ENCODE results near the gene KIAA1755.

The KIAA1755 gene

DNA sequence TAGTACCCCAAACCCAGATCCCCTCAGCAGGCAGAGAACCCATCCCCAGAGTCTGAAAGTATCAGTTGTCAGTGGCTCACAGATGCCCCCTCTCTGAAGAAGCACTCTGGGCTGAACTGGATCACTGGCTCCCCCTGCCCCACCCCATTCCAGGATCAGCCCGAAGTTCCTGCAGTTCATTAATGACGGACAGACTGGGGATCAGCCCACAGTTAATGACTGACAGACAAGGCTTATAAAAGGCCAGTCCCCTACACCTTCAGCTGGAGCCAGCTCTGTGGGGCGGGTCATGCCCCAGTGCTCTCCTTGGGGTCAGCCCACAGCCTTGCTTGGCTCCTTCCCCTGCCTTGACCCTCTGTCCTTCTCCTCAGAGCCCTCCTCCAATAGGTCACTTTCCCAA lies 21.7 kb downstream of the KIAA1755 start:
- DNase-seq: no peak

DNA sequence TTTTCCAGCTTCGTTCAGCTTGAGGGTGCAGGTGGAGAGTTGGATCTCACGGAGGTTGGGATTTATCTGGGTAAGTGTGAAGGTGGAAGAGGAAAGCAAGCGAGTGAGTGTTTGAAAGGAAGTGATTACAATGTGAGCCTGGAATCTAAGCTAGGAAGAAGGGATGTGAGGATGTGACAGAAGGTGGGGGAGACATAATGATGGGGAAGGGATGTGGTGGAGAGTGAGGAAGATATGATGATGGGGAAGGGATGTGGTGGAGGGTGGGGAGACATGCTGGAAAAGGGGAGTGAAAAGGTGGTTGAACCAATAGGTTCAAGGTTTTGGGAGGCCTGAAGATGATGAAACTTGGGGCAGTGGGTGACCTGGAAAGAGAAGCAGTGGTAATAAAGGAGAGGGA lies 23.2 kb downstream of the KIAA1755 start:
- no peak for DNase-seq

DNA sequence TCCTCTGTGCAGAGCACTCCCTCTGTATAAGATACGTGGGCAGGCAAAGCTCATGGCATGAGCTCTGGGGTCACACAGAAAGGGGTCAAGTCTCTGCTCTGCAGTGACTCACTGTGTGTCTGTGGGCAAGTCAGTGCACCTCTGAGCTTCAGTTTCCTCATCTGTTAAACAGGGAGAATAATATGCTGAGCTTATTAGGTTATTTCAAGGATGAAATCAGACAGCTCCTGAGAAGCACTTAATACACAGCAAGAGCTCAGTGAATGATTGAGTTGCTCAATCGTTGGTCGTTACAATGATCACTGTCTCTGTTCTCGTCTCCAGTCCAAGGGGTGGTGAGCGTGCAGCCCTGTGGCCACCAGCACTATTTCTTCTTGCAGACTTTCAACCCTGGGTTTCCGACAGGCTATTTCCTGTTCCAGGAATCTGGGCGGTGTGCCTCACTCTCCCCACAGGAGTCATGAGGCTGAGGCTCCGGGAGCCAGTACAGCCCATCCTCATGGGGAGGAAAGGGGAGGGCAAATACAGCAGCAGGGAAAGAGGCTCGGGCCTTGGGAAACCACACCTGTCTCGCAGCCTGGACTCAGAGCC lies 28.9 kb downstream of the KIAA1755 start:
- DNase-seq: peak; percentile 55

DNA sequence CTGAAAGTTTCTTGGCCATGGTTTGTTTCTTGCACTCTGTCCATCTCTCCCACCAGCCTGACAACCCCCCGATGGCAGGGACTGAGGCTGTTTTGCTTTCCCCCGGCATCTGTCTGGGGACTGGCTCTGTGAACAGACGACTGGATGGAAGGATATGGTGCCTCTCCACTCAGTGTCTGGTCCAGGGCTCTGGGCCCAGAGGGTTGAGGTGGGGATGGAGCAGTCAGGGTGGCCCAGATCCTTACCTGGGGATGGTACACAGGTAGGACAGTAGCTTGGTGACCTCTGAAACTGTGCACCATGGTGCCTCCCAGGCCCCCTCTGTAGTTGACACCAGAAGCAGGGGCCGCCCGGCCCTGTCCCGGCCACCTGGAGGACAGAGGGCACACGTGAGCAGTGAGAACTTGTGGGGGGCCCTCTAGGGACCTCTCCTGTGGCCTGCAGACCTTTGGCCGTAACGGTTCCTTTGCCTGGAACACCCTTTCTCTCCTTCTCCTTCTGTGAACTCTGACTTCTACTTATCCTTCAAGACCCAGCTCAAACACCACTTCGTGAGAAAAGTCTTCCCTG lies 29.5 kb downstream of the KIAA1755 start:
- no peak for DNase-seq

DNA sequence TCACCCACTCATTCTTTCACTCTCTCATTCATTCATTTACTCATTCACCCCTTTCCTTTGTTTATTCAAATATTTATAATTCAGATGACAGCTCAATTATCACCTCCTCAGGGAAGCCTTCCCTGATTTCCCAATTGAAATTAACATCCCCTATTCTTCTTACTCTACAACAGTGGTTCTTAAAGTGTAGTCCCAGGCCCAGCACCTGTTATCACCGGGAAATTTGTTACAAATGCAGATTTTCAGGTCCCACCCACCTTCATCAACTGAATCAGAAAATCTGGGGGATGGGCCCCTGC lies 30.3 kb downstream of the KIAA1755 start:
- DNase-seq: no peak

DNA sequence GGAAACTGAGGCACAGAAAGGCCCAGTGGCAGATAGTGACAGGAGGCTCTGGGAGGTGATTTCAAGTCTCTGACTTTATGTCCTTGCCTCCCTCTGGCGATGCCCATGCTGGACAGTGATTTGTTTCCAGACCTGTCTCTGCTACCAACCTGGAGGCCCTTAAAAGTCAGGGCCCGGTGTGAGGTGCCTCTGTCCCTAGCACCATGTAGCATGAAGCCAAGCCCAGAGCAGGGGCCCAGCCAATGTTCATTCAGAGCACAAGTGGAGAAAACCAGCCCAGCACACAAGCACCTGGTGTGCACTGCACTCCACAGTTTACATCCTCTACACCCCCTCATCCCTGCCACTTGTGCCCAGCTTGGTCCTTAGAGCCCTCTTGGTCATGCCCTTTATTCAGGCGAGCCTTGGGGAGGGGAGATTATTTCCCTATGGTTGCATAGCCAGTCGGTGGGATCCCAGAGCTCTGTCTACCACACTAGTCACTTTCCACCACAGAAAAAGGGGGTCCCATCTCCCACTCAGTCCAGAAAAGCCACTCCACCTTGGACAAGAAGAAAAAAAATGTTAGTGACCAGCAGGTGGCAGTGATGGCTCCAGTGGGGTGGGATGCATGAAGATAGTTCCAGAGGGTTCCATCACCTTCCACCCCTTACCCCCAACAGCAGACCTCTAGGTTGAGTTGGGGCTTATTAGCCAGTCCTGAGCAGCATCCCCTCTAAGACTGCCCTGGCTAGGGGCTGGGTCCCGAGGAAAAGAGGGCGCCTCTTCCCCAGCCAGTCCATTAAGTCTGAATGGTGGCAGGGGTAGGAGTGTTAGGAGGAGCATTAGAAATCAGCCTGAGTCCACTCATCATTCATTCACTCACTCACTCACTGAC lies 30.9 kb downstream of the KIAA1755 start:
- peak; percentile 32 for DNase-seq

DNA sequence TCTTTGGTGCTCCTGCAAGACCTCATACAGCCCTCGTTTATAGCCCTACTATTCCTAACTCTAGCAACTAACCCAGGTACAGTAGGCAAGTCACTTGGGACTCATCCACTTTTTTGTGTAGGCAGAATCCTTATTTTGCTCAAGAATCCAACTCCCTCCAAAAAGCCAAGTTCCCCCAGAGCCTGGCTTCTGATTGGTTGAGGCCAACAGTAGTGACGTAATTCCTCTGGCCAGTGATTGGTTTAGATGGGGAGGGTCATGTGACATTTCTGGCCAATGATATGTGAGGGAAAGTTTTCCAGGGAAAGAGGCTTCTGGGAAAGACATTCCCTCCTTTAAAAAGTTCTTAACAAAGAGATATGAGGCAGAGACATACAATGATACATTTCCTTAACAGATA lies 32.1 kb downstream of the KIAA1755 start:
- DNase-seq: no peak

DNA sequence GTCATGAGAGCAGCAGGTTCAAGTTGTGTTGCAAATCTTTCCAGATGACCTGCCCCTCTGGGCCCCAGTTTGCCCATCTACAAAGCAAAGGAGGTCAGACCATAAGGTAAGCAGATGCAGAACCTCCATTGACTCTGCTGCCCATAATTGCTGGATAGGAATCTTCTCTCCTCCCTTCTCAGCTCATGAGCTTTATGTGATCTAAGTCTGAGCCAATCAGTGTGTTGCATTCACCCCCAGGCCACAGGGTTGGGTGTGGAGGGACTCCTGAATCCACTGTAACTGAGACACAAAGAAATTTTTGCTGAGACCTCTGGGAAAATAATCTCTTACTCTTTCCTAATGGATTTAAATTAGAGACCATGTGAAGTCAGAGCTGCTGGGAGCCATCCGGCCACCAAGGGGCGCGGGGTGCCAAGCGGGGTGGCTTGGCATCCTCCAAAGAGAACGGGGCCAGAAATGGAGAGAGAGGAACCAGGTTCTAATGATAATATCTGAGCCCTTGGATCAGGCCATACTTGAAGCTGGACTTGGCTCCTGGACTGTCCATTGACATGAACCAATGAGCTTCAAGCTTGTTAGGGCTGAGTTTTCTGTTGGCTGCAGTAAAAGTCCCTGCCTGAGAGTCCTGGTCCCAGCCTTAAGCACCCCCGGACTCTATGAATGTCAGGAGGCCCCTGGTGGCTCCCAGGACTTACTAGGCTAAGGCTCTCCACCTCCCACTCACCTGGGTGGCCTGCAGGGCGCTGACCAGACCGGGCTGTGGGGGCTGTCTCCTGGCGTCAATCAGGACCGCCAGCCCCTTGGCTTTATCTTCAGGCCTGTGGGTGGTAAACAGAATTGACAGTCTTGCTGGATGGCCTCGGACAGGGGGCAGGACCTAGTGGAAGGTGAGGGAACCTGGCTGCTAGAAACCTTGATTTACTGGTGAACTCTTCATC lies 32.8 kb downstream of the KIAA1755 start:
- DNase-seq: no peak

DNA sequence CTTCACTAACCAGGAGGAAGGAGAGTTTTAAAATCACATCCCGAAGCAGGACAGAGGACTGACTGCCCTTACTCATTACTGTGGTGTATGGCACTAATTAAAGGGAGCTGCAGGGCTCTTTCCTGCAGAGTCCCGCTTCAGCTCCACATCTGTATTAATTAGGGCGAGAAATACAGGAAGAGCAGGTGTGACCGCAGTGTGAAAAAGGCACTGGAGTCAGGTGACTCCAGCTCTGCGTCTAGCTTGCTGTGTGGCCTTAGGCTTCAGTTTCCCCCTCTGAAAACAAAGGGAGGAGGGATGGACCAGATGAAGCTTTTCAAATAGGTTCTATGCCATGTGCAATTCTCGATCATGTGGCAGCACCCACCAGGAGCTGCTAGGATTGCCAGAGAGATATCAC lies 34.0 kb downstream of the KIAA1755 start:
- DNase-seq: no peak

DNA sequence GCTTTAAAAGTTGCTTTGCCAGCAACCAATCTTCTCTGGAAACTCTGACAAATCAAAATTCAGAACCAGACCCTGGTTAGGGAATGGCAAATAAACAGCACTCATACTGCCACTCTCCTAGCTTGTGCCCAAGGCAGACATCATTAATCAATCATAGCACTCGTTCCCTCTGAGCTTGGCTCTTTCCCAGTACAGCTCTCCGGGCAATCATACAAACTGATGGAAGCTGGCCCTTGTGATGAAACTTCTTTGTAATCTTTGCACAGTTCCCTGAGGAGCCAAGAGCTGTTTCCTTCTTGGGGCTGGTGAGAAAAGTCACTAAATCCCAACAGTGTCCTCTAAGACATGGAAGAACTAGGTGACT lies 34.7 kb downstream of the KIAA1755 start:
- DNase-seq: peak; percentile 44

DNA sequence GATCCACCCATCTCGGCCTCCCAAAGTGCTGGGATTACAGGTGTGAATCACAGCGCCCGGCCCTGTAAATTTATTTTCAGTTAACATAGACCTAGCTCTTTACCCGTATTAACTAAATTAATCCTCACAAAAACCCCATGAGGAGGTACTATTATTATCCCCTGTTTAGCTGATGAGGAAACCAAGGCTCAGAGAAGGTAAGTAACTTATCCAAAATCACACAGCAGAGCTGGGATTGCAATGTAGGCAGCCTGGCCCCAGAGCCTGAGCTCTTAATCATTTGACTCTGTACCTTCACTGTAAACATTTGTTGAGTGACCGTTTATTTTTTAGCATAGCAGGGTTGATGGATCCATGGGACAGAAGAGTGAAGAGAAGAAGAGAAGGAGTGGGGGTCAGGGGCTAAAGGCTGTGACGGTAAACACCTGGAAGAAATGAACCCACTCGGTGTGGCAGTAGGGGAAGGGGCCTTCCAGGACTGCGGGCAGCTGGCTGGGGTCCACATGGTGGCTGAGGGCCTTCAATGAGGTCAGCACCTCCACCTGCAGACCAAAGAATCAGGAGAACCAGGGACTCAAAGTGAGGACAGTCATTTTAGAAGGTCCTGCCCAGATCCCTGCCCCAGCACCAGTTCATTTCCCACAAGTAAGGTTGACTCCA lies 35.2 kb downstream of the KIAA1755 start:
- DNase-seq: no peak

DNA sequence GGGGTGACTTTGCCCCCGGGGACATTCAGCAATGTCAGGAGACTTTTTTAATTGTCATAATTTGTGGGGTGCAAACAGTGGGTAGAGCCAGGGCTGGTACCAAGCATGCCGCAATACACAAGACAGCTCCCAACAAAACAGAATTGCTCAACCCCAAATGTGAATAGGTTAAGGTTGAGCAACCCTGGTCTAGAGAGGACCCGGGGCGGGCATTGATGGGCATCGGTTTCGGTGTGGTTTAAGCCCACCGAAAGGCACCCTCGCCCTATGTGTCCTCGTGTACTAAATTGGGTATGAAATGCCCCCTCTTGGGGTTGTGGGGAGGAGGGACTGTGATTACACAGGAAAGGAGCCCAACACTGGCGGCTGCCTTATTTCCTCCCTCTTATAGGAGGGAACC lies 36.0 kb downstream of the KIAA1755 start:
- DNase-seq: no peak

DNA sequence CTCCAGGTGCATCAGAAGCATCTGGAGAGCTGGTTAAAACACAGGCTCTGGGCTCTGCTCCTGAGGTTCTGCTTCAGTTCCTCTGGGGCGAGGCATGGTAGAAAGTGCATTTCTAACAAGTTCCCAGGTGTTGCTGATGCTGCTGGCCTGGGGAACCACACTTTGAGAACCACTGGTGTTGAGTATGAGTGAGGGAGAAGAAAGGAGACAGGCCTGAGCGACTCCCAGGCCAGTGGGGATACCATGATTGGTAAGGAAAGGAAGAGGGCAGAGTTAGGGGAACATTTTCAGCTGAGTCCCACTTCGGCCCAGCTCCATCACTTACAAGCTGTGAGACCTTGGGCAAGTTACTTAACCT lies 36.8 kb downstream of the KIAA1755 start:
- no peak for DNase-seq

DNA sequence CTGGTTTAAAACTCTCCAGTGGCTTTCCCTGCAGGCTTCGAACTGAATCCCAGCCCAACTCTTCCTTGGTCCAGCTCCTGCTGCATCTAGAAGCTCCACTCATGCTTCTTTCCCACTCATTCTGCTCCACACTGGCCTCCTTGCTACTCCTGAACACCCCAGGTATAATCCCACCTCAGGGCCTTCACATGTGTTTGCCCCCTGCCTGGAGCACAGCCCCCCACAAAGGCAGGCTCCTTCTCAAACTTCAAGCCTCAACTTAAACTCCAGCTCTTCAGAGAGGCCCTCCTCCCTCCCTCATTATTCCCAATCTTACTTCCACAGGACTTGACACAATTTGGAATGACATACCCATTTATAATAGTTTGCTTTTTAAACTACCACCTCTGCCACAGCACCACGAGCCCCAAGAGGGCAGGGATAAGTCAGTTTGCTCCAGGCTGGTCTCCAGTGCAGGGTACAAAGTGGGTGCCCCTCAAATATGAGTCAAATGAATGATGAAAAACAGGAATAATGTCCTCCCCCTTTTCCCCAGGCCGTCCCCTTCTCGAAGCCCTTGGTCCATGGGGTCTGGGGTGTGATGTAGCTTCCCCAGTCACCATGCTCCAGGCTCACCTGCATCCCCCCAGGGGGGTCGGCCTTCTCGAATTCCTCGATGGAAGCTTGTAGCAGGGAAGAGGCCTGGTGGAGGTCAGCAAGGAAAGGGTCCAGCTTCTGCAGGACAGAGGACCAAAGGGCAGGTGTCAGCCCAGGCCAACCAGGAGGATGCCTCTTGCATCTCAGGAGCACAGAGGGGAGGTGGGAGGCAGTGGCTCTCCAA lies 37.4 kb downstream of the KIAA1755 start:
- DNase-seq: no peak

DNA sequence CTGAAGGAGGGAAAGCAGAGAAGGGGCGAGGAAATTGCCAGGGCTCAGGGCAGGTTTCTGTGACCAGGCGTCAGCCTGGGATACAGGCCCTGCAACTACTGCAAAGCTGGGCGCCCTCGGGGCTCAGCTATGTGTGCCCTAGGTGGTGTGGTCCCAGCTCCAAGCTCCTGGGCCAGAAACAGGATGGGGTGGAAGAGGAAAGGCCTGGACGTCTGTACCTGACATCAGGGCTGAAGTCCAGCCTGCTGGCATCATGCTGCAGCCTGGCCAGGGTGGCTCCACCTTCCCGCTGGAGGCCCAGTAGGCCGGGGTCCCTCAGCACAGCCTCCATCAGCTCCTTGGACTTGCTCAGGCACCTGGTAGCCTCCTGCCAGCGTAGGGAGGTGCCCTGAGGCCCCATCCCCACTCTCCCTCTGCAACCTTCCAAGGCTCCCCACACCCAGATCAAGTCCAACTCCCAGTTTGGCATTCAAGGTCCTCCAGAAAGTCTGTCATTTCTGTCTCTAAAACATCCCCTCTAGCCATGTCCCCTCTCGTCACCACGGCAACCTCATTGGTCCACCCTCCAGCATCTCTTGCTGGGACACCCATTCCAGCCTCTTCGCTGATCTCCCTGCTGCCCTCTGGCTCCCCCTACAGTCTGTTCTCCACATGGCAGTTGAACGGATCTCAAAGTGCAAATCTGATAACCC lies 38.2 kb downstream of the KIAA1755 start:
- DNase-seq: peak; percentile 56

DNA sequence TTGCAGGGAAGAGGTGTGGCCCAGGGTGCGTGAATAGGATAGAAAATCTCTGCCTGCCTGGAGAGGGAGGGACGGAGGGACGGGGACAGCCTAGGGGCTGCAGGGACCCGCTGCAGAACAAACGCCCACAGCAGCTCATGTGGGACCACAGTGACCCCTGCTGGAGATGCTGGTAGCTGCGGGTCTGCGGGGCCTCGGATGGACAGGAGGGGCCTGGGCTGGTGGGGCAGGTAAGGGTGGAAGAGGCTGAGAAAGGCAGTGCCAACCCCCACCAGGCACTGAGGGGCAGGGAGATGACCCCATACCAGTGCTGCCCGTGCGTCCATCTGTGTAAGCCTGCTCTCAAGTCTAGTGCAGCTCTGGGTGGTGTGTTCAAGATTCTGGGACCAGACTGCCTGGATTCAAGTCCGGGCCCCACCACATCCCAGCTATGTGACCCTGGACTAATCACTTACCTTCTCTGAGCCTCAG lies 39.4 kb downstream of the KIAA1755 start:
- peak; percentile 62 for DNase-seq

DNA sequence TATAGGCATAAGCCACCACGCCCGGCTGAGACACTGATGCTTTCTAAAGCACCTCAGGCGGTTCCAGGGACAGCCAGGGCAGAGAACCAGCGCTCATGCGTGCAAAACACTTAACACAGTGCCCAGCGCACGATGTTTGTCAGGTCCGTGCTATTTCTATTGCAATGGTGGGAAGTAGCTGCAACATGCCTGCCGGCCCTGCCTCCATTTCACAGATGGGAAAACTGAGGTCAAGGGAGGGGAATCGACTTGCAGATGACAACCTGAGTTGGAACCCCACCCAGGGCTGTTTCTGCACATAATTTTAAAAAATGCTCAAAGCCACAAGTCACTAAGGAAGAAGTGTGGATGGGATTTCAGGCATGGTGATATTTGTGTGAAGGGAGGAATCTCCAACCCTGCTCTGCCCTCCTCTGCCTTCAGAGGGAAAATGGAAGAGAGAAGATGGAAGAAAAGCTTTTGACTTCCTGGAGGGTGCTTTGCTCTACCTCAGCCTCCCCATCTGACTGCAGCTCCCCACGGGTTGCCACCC lies 39.9 kb downstream of the KIAA1755 start:
- DNase-seq: no peak

DNA sequence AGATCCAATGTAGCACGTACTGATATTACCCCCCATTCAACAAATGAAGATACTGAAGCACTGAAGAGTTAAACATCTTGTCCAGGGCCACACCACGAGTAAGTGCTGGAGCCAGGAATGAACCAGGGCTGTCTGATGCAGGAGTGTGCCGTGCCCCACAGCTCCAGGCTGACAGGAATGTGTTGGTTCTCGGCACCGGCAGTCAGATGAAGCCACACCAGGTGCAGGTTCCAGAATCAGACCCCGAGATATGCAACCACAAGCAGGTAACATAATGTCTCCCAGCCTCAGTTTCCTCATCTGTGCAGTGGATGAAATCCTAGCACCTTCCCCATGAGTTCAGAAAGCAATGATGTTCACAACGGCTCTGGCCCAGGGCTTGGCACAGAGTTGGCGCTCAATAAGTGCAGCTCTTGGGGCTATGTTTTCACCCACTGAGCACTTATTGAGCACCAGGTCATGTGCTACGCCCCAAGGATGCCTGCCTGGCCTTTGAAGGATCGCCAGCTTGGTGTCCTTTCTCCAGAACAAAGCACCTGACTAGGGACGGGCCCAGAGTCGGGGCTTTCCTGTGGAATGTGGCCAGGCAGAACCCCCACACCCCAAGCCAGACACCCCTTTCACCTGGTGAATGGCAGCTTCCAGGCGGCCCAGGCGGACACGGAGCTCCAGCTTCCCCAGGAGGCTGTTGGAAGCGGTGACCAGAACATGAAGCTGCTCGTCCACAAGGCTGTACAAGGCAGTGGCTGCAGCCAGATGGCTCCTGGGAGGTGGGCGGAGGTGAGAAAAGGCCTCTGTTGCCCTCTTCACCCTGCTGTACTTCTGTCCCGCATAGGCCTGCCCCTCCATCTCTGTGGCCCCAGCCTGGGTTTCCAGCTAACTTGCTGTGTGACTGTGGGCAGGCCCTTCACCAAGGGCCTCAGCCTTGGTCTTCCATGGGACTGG lies 41.3 kb downstream of the KIAA1755 start:
- no peak for DNase-seq

DNA sequence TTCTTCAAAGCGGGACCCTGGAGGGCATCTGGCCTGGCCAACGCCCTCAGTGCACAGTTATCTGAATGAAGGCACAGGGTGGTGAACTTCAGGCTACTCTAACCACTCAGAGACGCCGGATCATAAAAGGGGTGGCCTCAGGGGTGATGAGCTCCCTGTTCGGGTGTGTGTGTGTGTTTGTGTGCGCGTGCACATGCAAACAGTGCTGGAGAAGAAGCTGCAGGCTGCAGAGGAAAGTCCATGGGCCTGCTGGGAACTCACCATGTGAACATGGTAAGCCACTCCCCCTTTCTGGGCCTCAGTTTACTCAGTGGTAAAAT lies 42.0 kb downstream of the KIAA1755 start:
- DNase-seq: no peak
